Umbilical cord (tissue), 2 donors: ENCODE results near the gene ANKRD26. TPM values are rescaled to one million over a fixed set of nuclear protein-coding genes. Genes with fewer than 3 reads are reported as not detected.

ENCODE experiments used
- DNase-seq: peaks from one replicate; pipeline ENCODE4 v3.0.0-alpha.2; 2015; ENCODE audit warnings: low spot score
- total RNA-seq: library from RNA; depleted of rRNA; stranded (reverse); fragments of >200 nt; gene quantifications from one replicate; pipeline ENCODE4 v1.2.3, GENCODE V29; 2014; ENCODE audit warnings: low replicate concordance; ENCODE audit not compliant: insufficient read depth

ANKRD26 gene
- total RNA-seq, 1 donor from 2014 or later, result 8.9 TPM

DNA sequence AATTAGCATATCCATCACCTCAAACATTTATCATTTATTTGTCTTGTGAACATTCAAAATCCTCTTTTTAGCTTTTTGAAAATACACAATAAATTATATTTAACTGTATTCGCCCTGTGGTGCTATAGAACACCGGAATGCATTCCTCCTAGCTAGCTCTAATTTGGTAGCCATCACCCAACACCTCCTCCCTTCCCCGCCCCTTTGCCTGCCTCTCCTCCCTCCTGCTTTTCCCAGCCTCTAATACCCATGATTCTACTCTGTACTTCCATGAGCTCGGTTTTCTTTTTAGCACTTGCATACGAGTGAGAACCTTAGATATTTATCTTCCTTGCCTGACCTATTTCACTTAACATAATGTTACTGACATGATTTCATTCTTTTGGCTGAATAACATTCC lies 80.1 kb downstream of the ANKRD26 start:
- DNase-seq, result no peak

DNA sequence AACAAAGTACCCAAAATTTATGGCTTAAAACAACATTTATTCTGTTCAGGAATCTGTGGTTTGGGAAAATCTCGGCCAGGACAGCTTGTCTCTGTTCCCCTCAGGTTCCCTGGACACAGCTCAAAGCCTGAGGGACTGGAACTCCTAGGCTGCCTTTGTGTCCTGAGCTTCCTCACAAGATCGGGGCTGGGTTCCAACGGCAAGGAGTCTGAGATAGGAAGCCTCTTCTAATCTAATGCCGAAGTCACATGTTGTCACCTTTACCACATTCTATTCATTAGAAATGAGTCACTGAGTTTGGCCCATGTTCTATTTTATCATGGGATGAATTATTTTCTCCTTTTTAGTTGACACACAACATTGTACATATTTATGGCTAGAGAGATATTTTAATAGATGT lies 80.5 kb downstream of the ANKRD26 start:
- no peak for DNase-seq

DNA sequence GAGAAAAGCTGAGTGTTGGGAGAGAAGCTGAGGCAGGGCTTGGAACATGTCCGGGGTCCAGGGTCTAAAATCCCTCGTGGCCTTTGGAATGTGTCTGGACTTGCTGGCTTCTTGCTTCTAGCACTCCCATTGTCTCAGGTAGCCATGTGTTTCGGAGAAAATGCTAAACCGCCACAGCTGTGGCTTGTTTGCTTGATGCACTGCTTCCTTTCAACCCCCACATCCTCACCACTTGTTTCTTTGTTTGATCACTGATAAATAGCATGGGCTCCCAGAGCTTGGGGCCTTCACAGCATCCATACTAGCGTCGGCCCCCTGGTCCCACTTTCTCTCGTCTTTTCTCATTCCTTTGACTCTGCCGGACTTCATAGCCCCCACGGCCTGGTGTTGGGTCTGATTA lies 102.7 kb downstream of the ANKRD26 start:
- DNase-seq, result no peak

DNA sequence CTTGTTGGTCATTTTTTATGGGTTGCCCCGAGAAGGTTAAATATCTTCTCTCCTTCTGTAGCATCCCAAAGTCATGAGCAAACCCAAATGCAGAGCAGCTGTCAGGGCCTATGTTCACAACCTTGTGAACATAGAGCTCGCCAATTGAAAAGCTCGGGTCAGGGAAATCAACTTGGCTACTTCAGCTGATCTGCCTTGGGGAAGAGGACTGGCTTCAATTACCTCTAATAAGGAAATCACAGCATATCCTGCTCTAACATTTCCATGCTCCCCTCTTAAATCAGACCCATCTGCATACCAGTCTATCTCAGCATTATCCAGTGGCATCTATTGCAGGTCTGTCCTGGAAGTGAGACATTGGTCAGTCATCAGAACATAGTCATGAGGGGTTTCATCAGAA lies 105.6 kb downstream of the ANKRD26 start:
- DNase-seq, result no peak

DNA sequence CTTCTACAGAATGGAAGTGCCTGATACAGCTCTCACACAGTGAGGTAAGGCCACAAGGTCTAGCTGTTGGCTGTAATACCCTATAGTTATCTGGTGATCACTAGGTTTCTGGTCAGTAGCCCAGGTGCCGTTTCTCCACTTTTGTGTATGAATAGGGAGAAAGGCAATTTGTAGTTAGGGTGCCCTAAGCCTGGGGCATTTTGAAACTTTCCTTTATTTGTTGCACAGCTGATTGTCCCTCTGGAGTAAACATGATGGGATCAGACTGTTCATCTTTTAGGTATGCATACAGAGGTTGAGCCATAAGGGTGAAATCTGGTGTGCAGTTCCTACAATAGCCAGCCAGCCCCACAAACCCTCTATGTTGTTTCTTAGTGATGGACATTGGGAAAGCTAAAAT lies 112.4 kb downstream of the ANKRD26 start:
- no peak for DNase-seq

DNA sequence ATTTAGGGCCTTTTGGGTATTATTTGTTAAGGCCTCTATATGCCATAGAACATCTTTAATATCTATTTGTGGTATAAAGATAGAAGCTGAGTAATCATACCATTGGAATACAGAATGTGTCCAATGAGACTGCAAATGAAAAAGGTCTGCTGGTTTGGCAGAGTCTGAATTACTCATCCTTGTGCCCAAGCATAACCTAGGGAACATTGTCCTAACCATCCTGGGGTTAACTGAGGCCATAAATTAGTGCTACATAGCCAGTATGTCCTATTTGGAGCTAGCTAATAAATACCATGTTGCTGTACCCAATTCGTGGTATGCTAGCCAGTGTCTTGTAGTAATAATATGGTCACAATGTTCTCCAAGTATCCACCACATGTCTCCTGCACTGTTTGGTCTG lies 117.1 kb downstream of the ANKRD26 start:
- DNase-seq, result no peak

DNA sequence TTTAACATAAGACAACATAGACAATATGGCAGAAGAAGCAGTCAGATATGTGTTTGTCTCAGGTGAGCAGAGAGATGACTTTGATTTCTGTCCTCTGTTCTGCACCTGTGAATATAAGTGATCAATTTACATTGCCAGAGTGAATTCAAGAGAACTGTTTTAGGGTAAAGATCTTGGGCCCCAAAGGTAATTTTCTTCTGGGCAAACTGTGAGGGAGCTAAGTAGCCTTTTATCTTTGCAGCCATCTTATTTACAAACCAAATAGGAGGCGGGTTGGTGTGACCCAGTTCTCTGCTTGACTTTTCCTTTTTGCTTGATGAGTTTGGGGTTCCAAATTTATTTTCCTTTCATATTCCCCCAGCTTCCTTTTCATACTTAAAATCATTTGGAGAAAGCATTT lies 118.2 kb downstream of the ANKRD26 start:
- DNase-seq, result no peak

DNA sequence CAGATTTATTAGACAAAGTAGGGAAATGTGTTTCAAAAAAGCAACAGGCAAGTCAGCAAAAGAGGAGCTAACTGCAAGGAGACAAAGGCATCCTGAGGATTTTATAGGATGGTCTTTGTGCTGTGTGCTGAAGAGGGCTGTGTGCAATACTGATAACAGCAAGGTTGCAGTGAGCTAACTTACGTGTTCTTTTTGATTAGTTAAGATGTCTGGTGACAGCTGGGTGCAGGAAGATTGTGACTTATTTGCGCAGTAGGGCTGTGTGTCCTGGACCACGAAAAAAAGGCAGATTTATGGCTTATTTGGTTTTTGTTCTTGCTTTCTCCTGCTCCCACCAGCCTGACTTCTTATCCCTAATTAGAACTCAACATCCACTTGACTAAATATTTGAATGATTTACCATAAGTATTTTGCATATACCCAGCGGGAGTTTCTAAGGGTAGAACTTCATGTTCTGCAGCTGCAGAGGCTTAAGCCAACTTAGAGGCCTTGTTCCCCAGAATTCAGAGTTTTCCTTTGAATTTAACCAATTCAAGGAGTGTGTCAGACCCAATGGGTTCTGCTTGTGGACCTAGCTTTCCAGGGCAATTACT lies 119.0 kb downstream of the ANKRD26 start:
- no peak for DNase-seq

DNA sequence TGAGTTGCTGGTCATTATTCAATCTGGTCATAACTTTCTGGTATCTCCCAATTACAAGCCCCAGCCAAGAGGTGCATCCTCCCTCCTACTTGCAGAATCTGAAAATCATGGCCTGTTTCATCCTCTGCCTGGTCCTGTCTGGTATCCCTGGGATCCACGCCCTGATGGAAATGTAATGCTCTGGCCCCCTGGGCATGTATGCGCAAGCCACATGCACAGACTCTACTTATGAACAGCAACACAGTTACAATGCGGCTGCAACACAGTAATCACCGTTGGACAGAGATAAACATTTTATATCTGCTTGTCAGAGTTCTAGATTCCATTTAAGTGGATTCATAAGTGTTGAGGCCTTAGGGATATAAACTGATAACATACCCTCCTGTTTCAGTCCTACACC lies 121.8 kb downstream of the ANKRD26 start:
- no peak for DNase-seq

DNA sequence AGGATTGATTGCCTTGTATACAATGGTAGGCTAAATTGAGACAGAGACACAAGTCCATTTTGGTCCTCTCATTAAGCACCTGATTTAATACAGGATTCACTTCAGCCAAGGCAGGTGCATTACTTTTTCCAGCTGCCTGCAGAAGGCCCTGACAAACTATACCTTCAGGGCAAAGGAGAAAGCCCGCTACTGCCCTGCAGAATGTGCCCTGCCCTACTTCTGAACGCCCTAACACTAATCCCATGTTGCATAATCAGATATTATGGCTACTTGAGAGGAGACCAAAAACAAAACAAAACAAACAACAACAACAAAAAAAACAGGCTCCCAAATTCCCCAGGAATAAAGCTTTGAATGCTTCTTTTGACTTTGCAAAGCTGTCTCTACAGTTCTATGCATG lies 122.7 kb downstream of the ANKRD26 start:
- DNase-seq, result no peak

DNA sequence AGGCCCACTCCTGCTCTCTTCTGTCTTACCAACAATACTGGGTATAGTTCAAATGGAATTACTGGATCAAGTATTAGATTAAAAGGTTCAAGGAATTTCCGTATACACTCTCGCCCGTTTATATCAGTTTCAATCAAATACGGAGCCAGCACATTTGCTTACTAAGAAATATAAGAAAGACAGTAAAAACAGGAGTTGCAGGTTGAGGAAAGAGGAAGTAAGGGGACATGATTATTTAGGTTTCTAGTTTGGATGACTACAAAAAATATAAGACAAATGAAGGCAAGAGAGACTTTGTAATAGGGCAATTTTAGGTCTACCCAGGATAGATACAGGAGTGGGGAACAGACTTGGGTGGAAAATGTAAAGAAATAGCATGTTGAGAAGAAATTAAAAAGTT lies 129.6 kb downstream of the ANKRD26 start:
- DNase-seq, result no peak

DNA sequence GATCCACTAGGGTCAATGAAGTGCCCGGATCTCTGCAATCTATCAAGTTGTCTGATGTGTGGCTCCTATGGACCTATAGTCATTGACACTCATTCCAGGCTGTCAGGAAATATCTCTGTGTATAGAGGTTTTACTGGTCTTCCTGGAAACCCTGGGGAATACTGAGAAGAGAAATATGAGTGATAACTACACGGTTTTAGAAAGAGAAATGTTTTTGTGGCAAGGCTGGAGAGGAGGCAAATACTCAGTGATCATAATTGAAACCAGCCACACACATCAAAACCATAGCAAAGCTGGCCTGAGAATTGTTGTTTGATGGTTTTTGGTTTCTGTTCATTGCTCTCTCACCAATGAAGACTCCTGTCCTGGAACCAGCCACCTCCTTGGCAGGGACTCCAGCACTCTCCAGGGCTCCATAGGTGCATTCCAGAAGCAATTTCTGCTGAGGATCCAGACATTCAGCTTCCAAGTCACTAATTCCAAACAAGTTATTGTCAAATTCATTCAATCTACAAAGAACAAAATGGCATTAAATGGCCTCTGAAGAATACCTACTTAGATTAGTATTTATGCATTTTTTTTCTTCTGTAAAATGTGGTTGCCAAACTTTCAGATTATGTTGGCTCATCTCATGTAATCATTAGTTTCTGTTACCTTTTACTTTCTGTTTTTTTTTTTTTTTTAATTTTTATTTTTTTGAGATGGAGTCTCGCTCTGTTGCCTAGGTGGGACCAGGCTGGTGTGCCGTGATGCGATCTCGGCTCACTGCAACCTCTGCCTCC lies 131.0 kb downstream of the ANKRD26 start:
- DNase-seq, result no peak

DNA sequence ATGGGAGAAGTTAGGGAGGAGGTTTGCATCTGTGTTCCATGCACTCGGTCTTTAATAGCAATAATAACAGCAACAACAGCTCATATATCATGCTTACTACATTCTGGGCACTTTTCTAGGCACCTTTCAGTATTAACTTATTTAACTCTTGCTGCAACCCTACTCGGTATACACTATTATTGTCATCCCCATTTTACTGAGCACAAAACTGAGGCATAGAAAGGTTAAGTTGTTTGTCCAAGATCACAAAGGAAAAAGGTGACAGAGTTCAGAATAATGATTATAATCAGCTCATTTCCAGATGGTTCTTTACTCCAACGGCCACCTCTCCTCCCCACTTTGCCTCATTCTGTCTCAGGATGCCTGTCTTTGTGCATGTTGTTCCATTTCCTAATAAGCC lies 137.5 kb downstream of the ANKRD26 start:
- no peak for DNase-seq

DNA sequence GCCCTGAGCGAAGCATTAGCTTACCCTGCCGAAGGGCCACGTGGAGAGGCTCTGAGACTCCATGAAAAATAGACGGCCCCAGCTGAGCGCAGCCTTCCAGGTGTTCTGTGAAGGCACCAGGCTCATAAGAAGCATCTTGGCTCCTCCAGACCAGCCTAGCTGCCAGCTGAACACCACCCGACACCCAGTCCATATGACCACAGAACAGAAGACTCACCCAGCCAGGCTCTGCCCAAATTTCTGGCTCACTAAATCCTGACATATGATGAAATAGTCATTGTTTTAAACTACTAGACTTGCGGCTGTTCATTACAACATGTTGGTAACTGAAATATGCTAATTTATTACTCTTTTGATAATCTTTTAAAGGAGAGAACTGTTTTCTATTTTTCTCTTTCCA lies 140.0 kb downstream of the ANKRD26 start:
- no peak for DNase-seq

DNA sequence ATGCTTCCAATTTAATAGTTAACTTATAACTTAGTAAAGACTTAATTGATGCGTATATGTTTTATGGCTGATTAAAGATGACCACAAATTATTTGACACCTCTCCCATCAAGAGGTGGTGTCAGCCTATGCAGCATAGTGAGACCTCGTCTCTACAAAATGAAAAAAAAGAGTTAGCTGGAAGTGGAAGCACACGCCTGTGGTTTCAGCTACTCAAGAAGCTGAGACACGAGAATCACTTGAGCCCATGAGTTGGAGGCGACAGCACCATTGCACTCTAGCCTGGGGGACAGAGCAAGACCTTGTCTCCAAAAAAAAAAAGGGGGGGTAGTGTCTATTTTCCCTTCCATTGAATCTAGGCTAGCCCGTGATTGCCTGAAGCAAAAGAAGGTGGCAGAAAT lies 140.5 kb downstream of the ANKRD26 start:
- DNase-seq, result no peak

Other genes with a start within 250 kb of the ANKRD26 start
- gene ABI1, start 239.5 kb downstream of the ANKRD26 start, total RNA-seq, result 87.2 TPM
- gene YME1L1, start 53.9 kb upstream of the ANKRD26 start, total RNA-seq, result 100 TPM
- 9.6 TPM for gene MASTL, start 54.9 kb upstream of the ANKRD26 start, total RNA-seq
- gene ACBD5, start 140.3 kb upstream of the ANKRD26 start, total RNA-seq, result 7.9 TPM